ENCODE results near the gene RAX.

Gene RAX

DNA sequence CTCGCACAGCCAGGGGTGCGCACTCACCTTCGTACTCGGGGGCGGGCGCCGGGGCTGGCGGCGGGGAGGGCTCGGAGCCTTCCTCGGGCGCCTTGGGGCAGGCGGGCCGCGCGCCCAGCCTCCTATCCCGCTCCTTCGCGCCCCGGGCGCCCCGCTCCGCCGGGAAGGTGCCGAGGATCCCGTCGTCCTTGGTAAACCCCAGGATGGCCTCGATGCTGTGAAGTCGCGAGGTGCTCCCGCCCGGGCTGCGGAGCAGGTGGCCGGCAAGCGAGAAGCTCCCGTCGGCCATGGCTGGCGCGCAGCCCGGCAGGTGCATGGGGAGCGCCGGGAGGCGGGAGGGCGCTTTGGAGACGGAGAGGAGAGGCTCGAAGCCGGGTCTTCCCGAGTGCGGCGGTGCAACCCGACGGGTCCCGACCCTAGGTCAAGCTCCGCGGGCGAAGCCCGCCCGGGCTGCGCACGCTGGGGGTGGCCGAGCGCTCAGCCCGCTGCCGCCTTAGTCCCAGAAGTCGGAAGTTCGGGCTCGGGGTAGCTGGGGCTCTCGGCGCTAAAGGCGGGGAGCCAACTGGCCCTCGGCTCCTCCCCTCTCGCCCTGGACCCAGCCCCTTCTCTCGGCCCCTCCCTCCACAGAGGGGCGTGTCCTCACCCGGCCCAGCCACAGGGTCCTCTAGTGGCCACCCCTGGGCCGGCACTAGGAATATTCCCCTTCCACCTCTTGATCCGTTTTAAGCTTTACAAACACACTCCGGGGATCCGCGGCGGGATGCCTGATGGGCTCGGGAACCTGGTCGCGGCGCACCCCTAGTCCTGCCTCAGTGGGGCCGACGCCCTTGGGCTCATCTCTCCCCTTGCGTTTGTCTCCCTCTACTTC is at the start of gene RAX:
RAX (minus strand) TSS at position 564 of the 868 bp plus-strand sequence; CDS start at position 316, 248 bp downstream.
- no peaks in the 10 kb centered on the region for H3K79me2 ChIP-seq
- no peaks in the 10 kb centered on the region for H3K9me3 ChIP-seq (ENCODE audit: control insufficient read depth, low read length)
- H3K4me3 ChIP-seq (ENCODE audit: low read depth, low read length): peak within 1 kb of the TSS; percentile 24
- H3K27ac ChIP-seq: no peak within 1 kb of the TSS
- peak within 1 kb of the TSS; percentile 45 for H2AFZ ChIP-seq
- TF ChIP-seq, protein P1, sequence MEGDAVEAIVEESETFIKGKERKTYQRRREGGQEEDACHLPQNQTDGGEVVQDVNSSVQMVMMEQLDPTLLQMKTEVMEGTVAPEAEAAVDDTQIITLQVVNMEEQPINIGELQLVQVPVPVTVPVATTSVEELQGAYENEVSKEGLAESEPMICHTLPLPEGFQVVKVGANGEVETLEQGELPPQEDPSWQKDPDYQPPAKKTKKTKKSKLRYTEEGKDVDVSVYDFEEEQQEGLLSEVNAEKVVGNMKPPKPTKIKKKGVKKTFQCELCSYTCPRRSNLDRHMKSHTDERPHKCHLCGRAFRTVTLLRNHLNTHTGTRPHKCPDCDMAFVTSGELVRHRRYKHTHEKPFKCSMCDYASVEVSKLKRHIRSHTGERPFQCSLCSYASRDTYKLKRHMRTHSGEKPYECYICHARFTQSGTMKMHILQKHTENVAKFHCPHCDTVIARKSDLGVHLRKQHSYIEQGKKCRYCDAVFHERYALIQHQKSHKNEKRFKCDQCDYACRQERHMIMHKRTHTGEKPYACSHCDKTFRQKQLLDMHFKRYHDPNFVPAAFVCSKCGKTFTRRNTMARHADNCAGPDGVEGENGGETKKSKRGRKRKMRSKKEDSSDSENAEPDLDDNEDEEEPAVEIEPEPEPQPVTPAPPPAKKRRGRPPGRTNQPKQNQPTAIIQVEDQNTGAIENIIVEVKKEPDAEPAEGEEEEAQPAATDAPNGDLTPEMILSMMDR (IDR thresholded peaks at IDR 0.05): no peak
- no peaks in the 10 kb centered on the region for H3K36me3 ChIP-seq (ENCODE audit: control insufficient read depth, insufficient read depth, low read length)
- H3K27me3 ChIP-seq (ENCODE audit: control insufficient read depth, insufficient read depth, low read length): peaks cover 22% of the 10 kb centered on the region
- peak within 1 kb of the TSS; percentile 66 for H3K4me2 ChIP-seq (ENCODE audit: low read length)
- H3K9ac ChIP-seq: no peak within 1 kb of the TSS
- H3K4me1 ChIP-seq: no peaks in the 10 kb centered on the region

DNA sequence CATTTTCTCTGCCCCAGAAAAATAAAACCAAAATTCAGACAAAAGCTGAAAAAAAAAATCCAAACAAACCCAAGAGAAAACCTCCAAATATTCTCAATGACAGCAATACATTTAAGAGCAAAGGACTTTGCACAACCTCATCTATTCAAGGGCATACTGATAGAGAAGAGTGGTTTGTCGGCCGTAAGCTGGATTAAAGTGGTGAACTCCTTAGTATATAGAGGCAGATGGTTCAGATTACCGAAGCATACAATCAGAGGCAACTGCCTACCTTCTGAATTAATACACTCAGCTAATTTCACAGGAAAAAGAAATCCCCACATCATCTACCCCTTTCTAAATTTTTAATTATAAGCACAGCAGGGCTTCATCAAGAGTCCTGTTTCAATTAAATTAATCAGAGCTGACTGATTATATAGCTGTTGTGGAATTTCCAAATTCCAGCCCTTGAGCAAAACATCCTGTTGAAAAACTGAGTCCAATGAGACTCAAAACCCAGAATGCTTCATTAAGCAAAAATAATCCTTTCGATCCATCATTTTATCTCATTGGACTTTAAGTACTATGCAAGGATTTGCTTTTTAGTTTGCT is 45.3 kb upstream of the RAX start, which contains the start of gene CPLX4:
CPLX4 (minus strand) TSS at position 190 of the 591 bp plus-strand sequence; CDS start at position 3, 187 bp downstream.
- Histone ChIP-seq H3K9me3 (ENCODE audit: control insufficient read depth, low read length) (no peaks in the 10 kb centered on the region), H3K9ac (no peak within 1 kb of the TSS), H3K4me2 (ENCODE audit: low read length) (no peak within 1 kb of the TSS), H2AFZ (no peak within 1 kb of the TSS), H3K4me3 (ENCODE audit: low read depth, low read length) (no peak within 1 kb of the TSS), H3K79me2 (no peaks in the 10 kb centered on the region), H3K27ac (no peak within 1 kb of the TSS), H3K27me3 (ENCODE audit: control insufficient read depth, insufficient read depth, low read length) (no peaks in the 10 kb centered on the region), H3K4me1 (no peaks in the 10 kb centered on the region), H3K36me3 (ENCODE audit: control insufficient read depth, insufficient read depth, low read length) (no peaks in the 10 kb centered on the region)
- TF ChIP-seq, protein P1 (IDR thresholded peaks at IDR 0.05): no peak

DNA sequence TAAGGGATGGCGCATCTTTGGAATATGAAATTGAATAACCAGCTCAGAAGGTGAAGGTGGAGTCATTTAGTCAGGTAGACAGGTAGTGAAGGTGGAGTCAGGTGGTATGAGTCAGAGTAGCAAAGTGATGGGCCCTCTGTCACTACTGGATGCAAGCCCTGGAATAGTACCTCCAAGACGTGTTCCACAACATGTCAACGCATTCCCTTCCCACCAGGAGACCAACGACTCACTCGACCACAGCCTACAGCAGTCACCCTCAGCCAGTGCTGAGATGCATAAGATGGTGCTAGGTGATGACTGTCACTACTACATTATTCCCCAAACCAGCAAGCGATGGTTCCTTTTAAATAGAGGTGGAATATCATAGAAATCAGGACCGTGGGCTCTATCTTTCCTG is 38.4 kb upstream of the RAX start:
- H3K4me2 ChIP-seq (ENCODE audit: low read length): no peak overlapping the region
- no peaks in the 10 kb centered on the region for H3K79me2 ChIP-seq
- H3K9me3 ChIP-seq (ENCODE audit: control insufficient read depth, low read length): no peaks in the 10 kb centered on the region
- H3K27ac ChIP-seq: no peak overlapping the region
- TF ChIP-seq, protein P1 (IDR thresholded peaks at IDR 0.05): no peak
- no peak overlapping the region for H2AFZ ChIP-seq
- H3K27me3 ChIP-seq (ENCODE audit: control insufficient read depth, insufficient read depth, low read length): no peaks in the 10 kb centered on the region
- no peaks in the 10 kb centered on the region for H3K36me3 ChIP-seq (ENCODE audit: control insufficient read depth, insufficient read depth, low read length)
- H3K4me3 ChIP-seq (ENCODE audit: low read depth, low read length): no peak overlapping the region
- H3K9ac ChIP-seq: no peak overlapping the region
- no peaks in the 10 kb centered on the region for H3K4me1 ChIP-seq

DNA sequence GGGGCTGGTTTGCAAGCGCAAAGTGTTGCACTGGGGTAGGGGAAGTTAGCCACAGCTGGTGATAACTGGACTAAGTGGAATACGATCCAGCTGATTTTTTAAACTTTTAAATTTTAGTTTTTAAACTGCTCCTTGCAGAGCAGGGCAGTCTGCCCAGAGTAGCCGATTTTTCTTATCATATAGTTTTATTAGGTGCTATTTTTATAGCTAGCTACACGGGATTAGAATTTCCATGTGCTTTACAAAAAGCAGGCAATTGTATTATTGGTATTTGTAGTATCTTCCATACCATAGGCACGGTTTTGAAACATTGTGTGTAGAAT is 35.6 kb upstream of the RAX start:
- H3K4me3 ChIP-seq (ENCODE audit: low read depth, low read length): no peak overlapping the region
- H2AFZ ChIP-seq: peak overlapping the region; percentile 69
- no peaks in the 10 kb centered on the region for H3K4me1 ChIP-seq
- no peaks in the 10 kb centered on the region for H3K27me3 ChIP-seq (ENCODE audit: control insufficient read depth, insufficient read depth, low read length)
- H3K9me3 ChIP-seq (ENCODE audit: control insufficient read depth, low read length): no peaks in the 10 kb centered on the region
- H3K4me2 ChIP-seq (ENCODE audit: low read length): peak overlapping the region; percentile 60
- H3K9ac ChIP-seq: no peak overlapping the region
- no peak overlapping the region for H3K27ac ChIP-seq
- H3K79me2 ChIP-seq: no peaks in the 10 kb centered on the region
- no peaks in the 10 kb centered on the region for H3K36me3 ChIP-seq (ENCODE audit: control insufficient read depth, insufficient read depth, low read length)
- TF ChIP-seq, protein P1 (IDR thresholded peaks at IDR 0.05): no peak
